ENCODE measurements around the gene TLE5.
"Not testable (repeated sequence)": the region's sequence is repeated elsewhere in the genome, so short reads cannot be mapped to it uniquely, and the experiment has no call there.

Gene TLE5

DNA sequence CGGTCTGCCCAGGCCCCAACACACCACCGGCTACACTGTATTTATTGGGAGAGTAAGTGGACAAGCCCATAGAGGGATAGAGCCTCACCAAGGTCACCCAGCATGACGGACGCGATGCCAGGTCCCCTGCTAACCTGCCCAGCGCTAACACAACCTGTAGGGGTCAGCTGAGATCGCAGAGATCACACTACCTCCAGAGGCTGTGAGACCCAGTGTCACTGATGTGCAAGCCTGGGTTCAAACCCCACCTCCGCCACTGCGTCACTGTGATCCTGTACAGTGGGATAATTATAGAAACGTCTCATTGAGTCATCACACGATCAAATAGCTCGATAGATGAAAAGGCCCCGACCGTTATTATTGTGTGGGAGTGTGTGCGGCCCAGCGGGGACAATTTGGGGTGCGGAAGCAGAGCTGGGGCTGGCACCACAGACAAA is 22.6 kb downstream of the TLE5 start:
- H3K27me3 ChIP-seq (replicated peaks) = no peaks in the 10 kb centered on the region
- H3K27ac ChIP-seq = no peak overlapping the region
- H3K36me3 ChIP-seq (replicated peaks) = no peaks in the 10 kb centered on the region
- TF ChIP-seq, protein P1, sequence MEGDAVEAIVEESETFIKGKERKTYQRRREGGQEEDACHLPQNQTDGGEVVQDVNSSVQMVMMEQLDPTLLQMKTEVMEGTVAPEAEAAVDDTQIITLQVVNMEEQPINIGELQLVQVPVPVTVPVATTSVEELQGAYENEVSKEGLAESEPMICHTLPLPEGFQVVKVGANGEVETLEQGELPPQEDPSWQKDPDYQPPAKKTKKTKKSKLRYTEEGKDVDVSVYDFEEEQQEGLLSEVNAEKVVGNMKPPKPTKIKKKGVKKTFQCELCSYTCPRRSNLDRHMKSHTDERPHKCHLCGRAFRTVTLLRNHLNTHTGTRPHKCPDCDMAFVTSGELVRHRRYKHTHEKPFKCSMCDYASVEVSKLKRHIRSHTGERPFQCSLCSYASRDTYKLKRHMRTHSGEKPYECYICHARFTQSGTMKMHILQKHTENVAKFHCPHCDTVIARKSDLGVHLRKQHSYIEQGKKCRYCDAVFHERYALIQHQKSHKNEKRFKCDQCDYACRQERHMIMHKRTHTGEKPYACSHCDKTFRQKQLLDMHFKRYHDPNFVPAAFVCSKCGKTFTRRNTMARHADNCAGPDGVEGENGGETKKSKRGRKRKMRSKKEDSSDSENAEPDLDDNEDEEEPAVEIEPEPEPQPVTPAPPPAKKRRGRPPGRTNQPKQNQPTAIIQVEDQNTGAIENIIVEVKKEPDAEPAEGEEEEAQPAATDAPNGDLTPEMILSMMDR (IDR thresholded peaks at IDR 0.05; ENCODE audit: low read depth, low read length, missing control alignments) = no peak
- no peak for DNase-seq
- in situ Hi-C loops (cut with HindIII; ENCODE audit: low pct_ligation_motif_present, low sequenced_read_pairs) = no loop called here
- no peak overlapping the region for H3K4me3 ChIP-seq (ENCODE audit: low read depth, low read length)

DNA sequence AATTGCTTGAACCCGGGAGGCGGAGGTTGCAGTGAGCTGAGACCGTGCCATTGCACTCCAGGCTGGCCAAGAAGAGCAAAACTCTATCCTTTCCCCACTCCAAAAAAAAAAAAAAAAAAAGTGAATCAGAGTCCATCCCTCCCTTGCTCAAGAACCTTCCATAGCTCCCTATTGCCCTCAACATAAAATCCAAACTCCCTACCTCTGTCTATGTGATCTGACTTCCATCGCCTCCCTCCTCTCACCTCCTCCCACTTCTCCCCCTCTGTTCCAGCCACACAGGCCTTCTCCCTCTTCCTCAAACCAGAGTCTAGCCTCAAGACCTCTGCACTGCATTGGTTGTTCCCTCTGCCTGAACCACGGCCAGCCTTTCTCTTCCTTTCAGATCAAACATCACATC is 23.2 kb downstream of the TLE5 start:
- in situ Hi-C loops (cut with HindIII; ENCODE audit: low pct_ligation_motif_present, low sequenced_read_pairs) = no loop called here
- H3K27me3 ChIP-seq (replicated peaks) = no peaks in the 10 kb centered on the region
- H3K36me3 ChIP-seq (replicated peaks) = no peaks in the 10 kb centered on the region
- no peak for DNase-seq
- TF ChIP-seq, protein P1 (IDR thresholded peaks at IDR 0.05; ENCODE audit: low read depth, low read length, missing control alignments) = no peak
- H3K27ac ChIP-seq = no peak overlapping the region
- no peak overlapping the region for H3K4me3 ChIP-seq (ENCODE audit: low read depth, low read length)

DNA sequence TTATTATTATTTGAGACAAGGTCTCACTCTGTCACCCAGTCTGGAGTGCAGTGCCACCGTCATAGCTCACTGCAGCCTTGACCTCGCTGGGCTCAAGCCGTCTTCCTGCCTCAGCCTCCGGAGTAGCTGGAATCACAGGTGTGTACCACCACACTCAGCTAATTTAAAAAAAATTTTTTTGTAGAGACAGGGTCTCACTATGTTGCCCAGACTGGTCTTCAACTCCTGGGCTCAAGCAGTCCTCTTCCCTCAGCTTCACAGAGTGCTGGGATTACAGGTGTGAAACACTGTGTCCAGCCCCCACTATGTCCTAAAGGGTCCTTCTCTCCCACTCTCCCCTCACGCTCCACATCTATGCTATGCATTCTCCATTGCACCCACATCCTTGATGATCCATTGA is 24.1 kb downstream of the TLE5 start:
- Histone ChIP-seq H3K4me3 (ENCODE audit: low read depth, low read length) (no peak overlapping the region), H3K27ac (no peak overlapping the region), H3K36me3 (replicated peaks) (no peaks in the 10 kb centered on the region), H3K27me3 (replicated peaks) (peaks cover 3% of the 10 kb centered on the region)
- in situ Hi-C loops (cut with HindIII; ENCODE audit: low pct_ligation_motif_present, low sequenced_read_pairs) = no loop called here
- TF ChIP-seq, protein P1 (IDR thresholded peaks at IDR 0.05; ENCODE audit: low read depth, low read length, missing control alignments) = no peak
- DNase-seq = no peak

DNA sequence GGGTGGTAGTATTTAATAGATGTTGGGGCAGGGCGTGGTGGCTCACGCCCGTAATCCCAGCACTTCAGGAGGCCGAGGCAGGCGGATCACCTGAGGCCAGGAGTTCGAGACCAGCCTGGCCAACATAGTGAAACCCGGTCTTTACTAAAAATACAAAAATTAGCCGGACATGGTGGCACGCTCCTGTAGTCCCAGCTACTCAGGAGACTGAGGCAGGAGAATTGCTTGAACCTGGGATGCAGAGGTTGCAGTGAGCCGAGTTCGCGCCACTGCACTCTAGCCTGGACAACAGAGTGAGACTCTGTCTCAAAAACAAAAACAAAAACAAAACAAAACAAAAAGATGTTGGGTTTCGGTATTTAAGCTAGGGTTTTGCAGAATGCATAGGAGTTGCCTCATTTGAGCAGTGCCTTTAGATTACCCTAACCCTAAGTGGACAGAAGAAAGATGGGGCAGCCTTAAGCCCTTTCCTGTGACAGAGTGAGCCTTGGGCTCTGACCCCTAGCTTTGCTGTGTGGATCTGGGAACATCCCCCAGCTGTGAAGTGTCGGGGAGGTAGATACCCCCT is 25.2 kb downstream of the TLE5 start:
- H3K27ac ChIP-seq; H3K36me3 ChIP-seq (replicated peaks); DNase-seq; in situ Hi-C loops (cut with HindIII; ENCODE audit: low pct_ligation_motif_present, low sequenced_read_pairs); H3K27me3 ChIP-seq (replicated peaks); H3K4me3 ChIP-seq (ENCODE audit: low read depth, low read length): not testable (repeated sequence)

DNA sequence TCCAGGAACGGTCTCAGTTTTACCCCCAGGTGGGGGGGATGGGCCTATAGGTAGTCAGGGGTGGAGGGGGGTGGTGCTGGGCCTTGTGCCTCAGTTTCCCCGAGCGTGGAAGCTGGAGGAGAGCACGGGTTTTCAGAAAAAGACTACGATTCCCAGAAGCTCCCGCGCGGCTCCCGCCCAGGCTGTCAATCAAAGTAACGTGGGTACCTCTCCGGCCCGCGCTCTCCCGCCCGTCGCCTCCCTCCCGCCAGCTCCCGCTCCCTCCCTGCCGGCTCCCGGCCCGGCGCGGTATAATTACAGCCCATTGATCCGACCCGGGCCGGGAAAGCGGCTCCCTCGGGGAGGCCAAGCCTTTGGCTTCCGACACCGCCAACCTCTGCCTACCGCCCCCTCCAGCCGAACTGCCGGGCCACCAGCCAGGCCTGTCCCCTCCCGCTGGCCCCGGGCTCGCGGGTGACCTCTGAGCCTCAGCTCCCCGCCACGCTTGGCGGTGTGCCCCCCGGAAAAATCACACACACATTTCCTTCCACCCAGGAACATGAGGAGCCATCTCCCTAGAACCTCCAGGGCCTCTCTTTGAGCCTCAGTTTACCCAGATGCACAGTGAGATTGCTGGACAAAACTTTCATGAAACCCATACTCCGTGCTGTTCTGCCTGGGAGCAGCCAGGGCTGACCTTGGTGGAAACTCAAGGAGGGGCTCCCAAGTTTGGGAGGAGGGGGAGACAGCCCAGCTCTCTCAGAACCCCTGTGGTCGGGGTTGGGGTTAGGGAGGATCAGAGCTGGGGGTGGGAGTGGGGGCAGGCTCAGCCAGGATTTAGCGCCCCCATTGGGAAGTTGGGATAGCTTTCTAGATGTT is 25.9 kb downstream of the TLE5 start:
- peak overlapping the region; percentile 11 for H3K27ac ChIP-seq
- peak overlapping the region; percentile 57 for H3K4me3 ChIP-seq (ENCODE audit: low read depth, low read length)
- peaks cover 13% of the 10 kb centered on the region for H3K27me3 ChIP-seq (replicated peaks)
- DNase-seq = peak; percentile 88
- H3K36me3 ChIP-seq (replicated peaks) = no peaks in the 10 kb centered on the region
- TF ChIP-seq, protein P1 (IDR thresholded peaks at IDR 0.05; ENCODE audit: low read depth, low read length, missing control alignments) = peak; percentile 52
- in situ Hi-C loops (cut with HindIII; ENCODE audit: low pct_ligation_motif_present, low sequenced_read_pairs) = no loop called here

DNA sequence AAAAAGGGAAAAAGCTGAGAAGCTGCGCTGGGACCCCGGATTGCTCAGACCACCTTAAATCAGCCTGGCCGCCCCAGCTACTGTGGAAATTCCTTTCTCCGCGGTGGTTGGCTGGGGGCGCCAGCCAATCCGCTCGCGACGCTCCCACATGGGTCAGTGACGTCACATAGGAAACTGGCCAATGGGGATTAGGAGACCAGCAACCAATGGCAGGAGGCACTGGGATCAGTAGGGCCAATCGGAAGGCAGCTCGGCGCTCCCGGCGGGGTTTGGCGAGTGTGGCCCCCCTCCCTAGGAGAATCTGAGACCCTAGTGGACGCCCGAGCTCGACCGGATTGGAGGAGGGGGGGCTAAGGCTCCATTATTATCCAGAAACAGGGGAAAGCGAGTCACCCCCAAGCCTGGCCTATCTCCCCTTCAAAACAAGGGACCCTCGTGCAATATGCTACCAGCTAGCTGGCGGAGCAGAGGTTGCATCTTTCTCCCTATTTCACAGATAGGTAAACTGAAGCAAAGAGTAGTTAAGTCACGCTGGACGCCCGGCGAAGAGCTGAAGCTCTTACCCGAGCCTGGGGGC is 26.7 kb downstream of the TLE5 start:
- Histone ChIP-seq H3K4me3 (ENCODE audit: low read depth, low read length) (peak overlapping the region; percentile 60), H3K27ac (peak overlapping the region; percentile 8), H3K36me3 (replicated peaks) (no peaks in the 10 kb centered on the region), H3K27me3 (replicated peaks) (peaks cover 16% of the 10 kb centered on the region)
- DNase-seq = peak; percentile 99
- TF ChIP-seq, protein P1 (IDR thresholded peaks at IDR 0.05; ENCODE audit: low read depth, low read length, missing control alignments) = no peak
- in situ Hi-C loops (cut with HindIII; ENCODE audit: low pct_ligation_motif_present, low sequenced_read_pairs) = no loop called here

Data from brain microvascular endothelial cell (primary cell).